HEK293T (cell line): ENCODE data around the gene ASTN2.

Experiments used
- ARNT ChIP-seq: fragments of 450-650 bp; IDR thresholded peaks from 2 replicates; pipeline ENCODE4 v1.6.1; 2017; ENCODE audit warnings: mild to moderate bottlenecking
- CTBP1 ChIP-seq: fragments of 450-650 bp; IDR thresholded peaks from 2 replicates; pipeline ENCODE4 v1.6.1; 2016; ENCODE audit warnings: borderline replicate concordance
- ELF4 ChIP-seq: fragments of 450-650 bp; IDR thresholded peaks from 2 replicates; pipeline ENCODE4 v1.6.1; 2017; ENCODE audit warnings: antibody characterized with exemption
- FOXA1 ChIP-seq: fragments of 450-650 bp; IDR thresholded peaks from 2 replicates; pipeline ENCODE4 v1.6.1; 2016; ENCODE audit warnings: mild to moderate bottlenecking
- FOXK2 ChIP-seq: fragments of 450-650 bp; IDR thresholded peaks from 2 replicates; pipeline ENCODE4 v1.6.1; 2016; ENCODE audit warnings: mild to moderate bottlenecking
- FOXM1 ChIP-seq: fragments of 450-650 bp; IDR thresholded peaks from 2 replicates; pipeline ENCODE4 v1.6.1; 2017; ENCODE audit warnings: mild to moderate bottlenecking, borderline replicate concordance
- HDGF ChIP-seq: fragments of 450-650 bp; IDR thresholded peaks from 2 replicates; pipeline ENCODE4 v1.6.1; 2017; ENCODE audit warnings: antibody characterized with exemption, borderline replicate concordance
- NFRKB ChIP-seq: fragments of 450-650 bp; IDR thresholded peaks from 2 replicates; pipeline ENCODE4 v1.6.1; 2016; ENCODE audit warnings: mild to moderate bottlenecking, moderate library complexity
- SP1 ChIP-seq: fragments of 450-650 bp; IDR thresholded peaks from 2 replicates; pipeline ENCODE4 v1.6.1; 2017

GRCh38 chr9:117076571-117077290, 338.1 kb downstream of the ASTN2 start:
- TF ChIP-seq FOXM1 (no peak), FOXA1 (no peak), HDGF (no peak), ELF4 (no peak), FOXK2 (no peak), ARNT (no peak), SP1 (no peak), CTBP1 (no peak), NFRKB (no peak)
